NCI-H345 (cell line): ENCODE data around the gene CD164L2.
"Not testable (repeated sequence)": the region's sequence is repeated elsewhere in the genome, so short reads cannot be mapped to it uniquely, and the experiment has no call there.

Experiments used
- DNase-seq: peaks from one replicate; lab custom pipeline; 2025; lab: John Stamatoyannopoulos, UW

CD164L2 gene

GRCh38 chr1:27384797-27385196 lies 1.7 kb upstream of the CD164L2 start:
- DNase-seq = not testable (repeated sequence)

- DNase-seq = no peak
These were observed 528 bp upstream of the CD164L2 start for GRCh38 chr1:27383661-27384060.

- DNase-seq = no peak
These were observed 967 bp downstream of the CD164L2 start for GRCh38 chr1:27381969-27382762.

- DNase-seq = no peak
These were observed 2.1 kb downstream of the CD164L2 start for GRCh38 chr1:27380766-27381733.

GRCh38 chr1:27380224-27380623 lies 2.9 kb downstream of the CD164L2 start:
- no peak for DNase-seq

GRCh38 chr1:27379564-27380122 lies 3.5 kb downstream of the CD164L2 start:
- peak; percentile 48 for DNase-seq

- DNase-seq = no peak
These were observed 5.2 kb downstream of the CD164L2 start for GRCh38 chr1:27377760-27378495.

GRCh38 chr1:27374362-27375086 lies 8.6 kb downstream of the CD164L2 start, which contains the start of gene FCN3:
Gene FCN3, minus strand, starts transcription at chr1:27374824. Its CDS starts 6 bp downstream, at chr1:27374818.
- no peak for DNase-seq

- DNase-seq = no peak
These were observed 10.1 kb downstream of the CD164L2 start for GRCh38 chr1:27372808-27373690.

GRCh38 chr1:27372022-27372807 lies 10.9 kb downstream of the CD164L2 start:
- DNase-seq = no peak

- no peak for DNase-seq
These were observed 14.1 kb downstream of the CD164L2 start for GRCh38 chr1:27368869-27369582.

- DNase-seq = no peak
These were observed 15.9 kb downstream of the CD164L2 start for GRCh38 chr1:27367160-27367650.

GRCh38 chr1:27366411-27367159 lies 16.5 kb downstream of the CD164L2 start, which contains the start of gene MAP3K6:
Gene MAP3K6, minus strand, starts transcription at chr1:27366961. Its CDS starts 364 bp downstream, at chr1:27366597.
- peak; percentile 82 for DNase-seq

GRCh38 chr1:27366113-27366410 lies 17.1 kb downstream of the CD164L2 start:
- DNase-seq = peak; percentile 86

- DNase-seq = peak; percentile 90
These were observed 17.6 kb downstream of the CD164L2 start for GRCh38 chr1:27365372-27366112.

- DNase-seq = no peak
These were observed 18.3 kb downstream of the CD164L2 start for GRCh38 chr1:27364696-27365371.
